ENCODE data around the gene ST3GAL4.

GRCh38 chr11:126339863-126340434 is 15.5 kb upstream of the ST3GAL4 start:
- TF ChIP-seq CTCF (IDR thresholded peaks at IDR 0.05): no peak
- TF ChIP-seq POLR2A (IDR thresholded peaks at IDR 0.05): no peak

Data from right lobe of liver (tissue), 4 donors.